HCT116 (cell line): ENCODE measurements around the gene PATE3. TPM values are rescaled to one million over a fixed set of nuclear protein-coding genes. Genes with fewer than 3 reads are reported as not detected.

Experiments used
- ATAC-seq: fragments of 200-7000 bp; cut with Tn5 transposase; 2 replicates; pipeline ENCODE4 v1.9.1; 2020; ENCODE audit warnings: mild to moderate bottlenecking, moderate library complexity
- BruUV-seq: library from RNA; stranded (reverse); fragments of 400-500 nt; replicated peaks from 2 replicates; lab custom pipeline; 2021; lab: Mats Ljungman, UMichigan
- CTCF ChIA-PET: fragments of 300-600 bp; sonication (Branson Sonifier 250); formaldehyde crosslinking; loops from one replicate; lab custom pipeline; 2021; ENCODE audit warnings: antibody characterized with exemption; lab: Charles Lee
- POLR2A ChIA-PET: fragments of 300-600, 350-600 bp; sonication (Branson Sonifier 250); formaldehyde crosslinking; loops from one replicate; lab custom pipeline; 2021; ENCODE audit warnings: antibody characterized with exemption; lab: Charles Lee
- RAD21 ChIA-PET, 2 experiments: fragments of 300-600 bp; sonication (Branson Sonifier 250); formaldehyde crosslinking; loops; one replicate each; lab custom pipeline; 2023; ENCODE audit warnings: low total read pairs in 2 of 2; ENCODE audit not compliant: uncharacterized antibody in 2 of 2, unreplicated experiment in 2 of 2, low non-redundant PET in 1 of 2; lab: Charles Lee
- DNase-seq: peaks from one replicate; pipeline ENCODE4 v3.0.0-alpha.2; 2010; ENCODE audit warnings: low read depth, low spot score
- H2AFZ ChIP-seq: fragments of 200-600 bp; shearing (Covaris generic), sonication (generic); 2 replicates; pipeline ENCODE4 v1.6.1; 2017; ENCODE audit warnings: low read depth, mixed run types, mixed read lengths, antibody characterized with exemption, low read length; ENCODE audit not compliant: poor library complexity, severe bottlenecking
- H3K27ac ChIP-seq: 2 replicates; pipeline ENCODE4 v1.5.1; 2012; ENCODE audit warnings: low read depth, low read length
- H3K27me3 ChIP-seq: fragments of 200-600 bp; sonication (generic); 2 replicates; pipeline ENCODE4 v1.6.1; 2016; ENCODE audit warnings: mixed run types, low read length, mixed read lengths; ENCODE audit not compliant: insufficient read depth
- H3K36me3 ChIP-seq, 2 experiments: fragments of 200-500 bp in 1 of 2; fragments of 200-600 bp in 1 of 2; sonication (Bioruptor generic) in 1 of 2; sonication (generic) in 1 of 2; 2 replicates each; pipeline versions ENCODE4 v1.5.1 to v1.6.1; 2014 to 2016; ENCODE audit warnings: low read length in 2 of 2, inconsistent platforms in 1 of 2, mixed read lengths in 1 of 2, mixed run types in 1 of 2; ENCODE audit not compliant: insufficient read depth in 2 of 2, control insufficient read depth in 1 of 2
- H3K4me1 ChIP-seq, 2 experiments: fragments of 200-600 bp in 1 of 2; sonication (generic) in 1 of 2; 2 replicates each; pipeline versions ENCODE4 v1.5.1 to v1.6.1; 2012 to 2017; ENCODE audit warnings: low read length in 2 of 2, inconsistent platforms in 1 of 2, mild to moderate bottlenecking in 1 of 2, mixed read lengths in 1 of 2, mixed run types in 1 of 2, moderate library complexity in 1 of 2; ENCODE audit not compliant: insufficient read depth in 2 of 2, control insufficient read depth in 1 of 2
- H3K4me2 ChIP-seq: fragments of 200-600 bp; sonication (generic); 2 replicates; pipeline ENCODE4 v1.6.1; 2017; ENCODE audit warnings: mixed run types, low read length, mixed read lengths
- H3K4me3 ChIP-seq, 2 experiments: fragments of 200-600 bp in 1 of 2; sonication (generic) in 1 of 2; replicated peaks in 1 of 2; 2 replicates each; pipeline ENCODE4 v1.5.1; 2011 to 2016; ENCODE audit warnings: low read length in 2 of 2, control low read depth in 1 of 2, low read depth in 1 of 2, mild to moderate bottlenecking in 1 of 2, mixed read lengths in 1 of 2, mixed run types in 1 of 2
- H3K79me2 ChIP-seq: fragments of 200-600 bp; sonication (generic); 2 replicates; pipeline ENCODE4 v1.6.1; 2017; ENCODE audit warnings: mild to moderate bottlenecking, mixed run types, low read length, moderate library complexity, mixed read lengths; ENCODE audit not compliant: insufficient read depth
- H3K9ac ChIP-seq: fragments of 200-600 bp; sonication (generic); 2 replicates; pipeline ENCODE4 v1.6.1; 2016; ENCODE audit warnings: low read length, mixed read lengths
- H3K9me2 ChIP-seq: fragments of 200-600 bp; sonication (generic), shearing (Covaris generic); 2 replicates; pipeline ENCODE4 v1.6.1; 2017; ENCODE audit warnings: mixed run types, mild to moderate bottlenecking, moderate library complexity; ENCODE audit not compliant: insufficient read depth
- H3K9me3 ChIP-seq, 2 experiments: fragments of 200-500 bp in 1 of 2; fragments of 200-600 bp in 1 of 2; sonication (Bioruptor generic) in 1 of 2; sonication (generic) in 1 of 2; 2 replicates each; pipeline ENCODE4 v1.6.1; 2014 to 2017; ENCODE audit warnings: low read length in 2 of 2, mixed read lengths in 2 of 2, inconsistent platforms in 1 of 2, low read depth in 1 of 2, mild to moderate bottlenecking in 1 of 2, mixed run types in 1 of 2, moderate library complexity in 1 of 2; ENCODE audit not compliant: control insufficient read depth in 1 of 2, insufficient read depth in 1 of 2
- H4K20me1 ChIP-seq: fragments of 200-600 bp; sonication (generic), shearing (Covaris generic); 2 replicates; pipeline ENCODE4 v1.6.1; 2017; ENCODE audit warnings: mixed run types, mild to moderate bottlenecking, moderate library complexity; ENCODE audit not compliant: insufficient read depth
- CTCF ChIP-seq, 3 experiments: fragments of 200-600 bp in 1 of 3; sonication (generic) in 1 of 3; IDR thresholded peaks in 2 of 3; conservative IDR thresholded peaks in 1 of 3; 2 replicates each; pipeline ENCODE4 v1.5.1; 2012 to 2017; ENCODE audit warnings: low read depth in 2 of 3, low read length in 2 of 3, antibody characterized with exemption in 1 of 3, borderline replicate concordance in 1 of 3, control low read depth in 1 of 3, mild to moderate bottlenecking in 1 of 3, mixed read lengths in 1 of 3, mixed run types in 1 of 3, moderate library complexity in 1 of 3; ENCODE audit not compliant: insufficient read depth in 1 of 3
- EGR1 ChIP-seq: IDR thresholded peaks from 2 replicates; pipeline ENCODE4 v1.6.1; 2012; ENCODE audit warnings: low read depth
- EZH2 ChIP-seq: fragments of 200-600 bp; sonication (generic); IDR thresholded peaks from 2 replicates; pipeline ENCODE4 v1.6.1; 2017; ENCODE audit warnings: antibody characterized with exemption, mixed run types
- EZH2phosphoT487 ChIP-seq: fragments of 200-600 bp; IDR thresholded peaks from 2 replicates; pipeline ENCODE4 v1.6.1; 2018; ENCODE audit warnings: antibody characterized with exemption, borderline replicate concordance
- FOSL1 ChIP-seq: IDR thresholded peaks from 2 replicates; pipeline ENCODE4 v1.6.1; 2012; ENCODE audit warnings: low read depth
- JUND ChIP-seq: IDR thresholded peaks from 2 replicates; pipeline ENCODE4 v1.6.1; 2012
- MAX ChIP-seq: IDR thresholded peaks from 2 replicates; pipeline ENCODE4 v1.6.1; 2012
- POLR2A ChIP-seq: IDR thresholded peaks from 2 replicates; pipeline ENCODE4 v1.7.0; 2011; ENCODE audit warnings: borderline replicate concordance; ENCODE audit not compliant: insufficient read depth, insufficient read length; ENCODE audit errors: extremely low read depth
- REST ChIP-seq: IDR thresholded peaks from 2 replicates; pipeline ENCODE4 v1.6.1; 2012; ENCODE audit warnings: low read depth
- SIN3A ChIP-seq: IDR thresholded peaks from 2 replicates; pipeline ENCODE4 v1.6.1; 2012; ENCODE audit warnings: low read depth
- SP1 ChIP-seq: IDR thresholded peaks from 2 replicates; pipeline ENCODE4 v1.6.1; 2012; ENCODE audit warnings: low read depth
- SRF ChIP-seq: IDR thresholded peaks from 2 replicates; pipeline ENCODE4 v1.6.1; 2012; ENCODE audit warnings: low read depth
- TCF7L2 ChIP-seq: IDR thresholded peaks from 2 replicates; pipeline ENCODE4 v1.7.0; 2011; ENCODE audit warnings: borderline replicate concordance, inconsistent platforms; ENCODE audit not compliant: insufficient read depth, insufficient read length; ENCODE audit errors: extremely low read depth
- YY1 ChIP-seq: IDR thresholded peaks from 2 replicates; pipeline ENCODE4 v1.6.1; 2011; ENCODE audit warnings: low read length, low read depth, moderate library complexity, mild to moderate bottlenecking; ENCODE audit not compliant: insufficient replicate concordance; ENCODE audit errors: extremely low read depth
- ZFX ChIP-seq: fragments of 450-650 bp; IDR thresholded peaks from 2 replicates; pipeline ENCODE4 v1.6.1; 2017
- ZNF274 ChIP-seq: fragments of 200-500 bp; sonication (Bioruptor generic); IDR thresholded peaks from 2 replicates; pipeline ENCODE4 v1.6.1; 2014; ENCODE audit warnings: mild to moderate bottlenecking, low read depth, low read length, inconsistent platforms
- intact Hi-C: fragments of 100-400 bp; cut with micrococcal nuclease; formaldehyde crosslinking; loops from 2 replicates; pipeline ENCODE4 v1.10.0; 2022
- total RNA-seq: library from RNA; stranded (reverse); gene quantifications from one replicate; pipeline ENCODE4 v1.2.1, GENCODE V29; 2021; ENCODE audit not compliant: unreplicated experiment

Gene PATE3
- total RNA-seq, 1 experiment from 2014 or later, result not detected

GRCh38 chr11:125833016-125833415, 45.1 kb downstream of the PATE3 start, which contains the start of gene PATE4 (continued):
- TF ChIP-seq REST (no peak), SP1 (no peak), POLR2A (no peak), EZH2phosphoT487 (no peak), SIN3A (no peak)

GRCh38 chr11:125835748-125836147, 47.8 kb downstream of the PATE3 start:
- ATAC-seq (no peak), DNase-seq (no peak)
- H3K9me2 ChIP-seq, result no peaks in the 10 kb centered on the region
- H3K27ac ChIP-seq, result no peak overlapping the region
- RAD21 ChIA-PET, result no interaction called here
- no peak overlapping the region for H3K4me2 ChIP-seq
- H3K27me3 ChIP-seq, result peaks cover 59% of the 10 kb centered on the region
- POLR2A ChIA-PET, result no interaction called here
- no peaks in the 10 kb centered on the region for H3K4me1 ChIP-seq
- no peak overlapping the region for H3K9ac ChIP-seq
- H3K4me3 ChIP-seq, result no peak overlapping the region
- no peaks in the 10 kb centered on the region for H3K9me3 ChIP-seq
- intact Hi-C loops, result no loop called here
- no peaks in the 10 kb centered on the region for H3K36me3 ChIP-seq
- no peak overlapping the region for H2AFZ ChIP-seq
- no peaks in the 10 kb centered on the region for H4K20me1 ChIP-seq
- BruUV-seq, result no TSS peak
- TF ChIP-seq MAX (no peak), FOSL1 (no peak), TCF7L2 (no peak), ZNF274 (no peak), EGR1 (no peak), ZFX (no peak), EZH2 (no peak), SRF (no peak), EZH2phosphoT487 (no peak), YY1 (no peak), JUND (no peak), POLR2A (no peak), CTCF (IDR thresholded peaks at IDR 0.05 in 2 of 3, conservative IDR thresholded peaks at IDR 0.05 in 1 of 3; ENCODE audit: borderline replicate concordance in 1 of 3, insufficient read depth in 1 of 3, low read depth in 2 of 3, low read length in 2 of 3) (no peak)
- CTCF ChIA-PET, result no interaction called here
- no peaks in the 10 kb centered on the region for H3K79me2 ChIP-seq
